HL-60 (cell line): Measurements from ENCODE around the gene NCOR1.

Experiments
- GABPA ChIP-seq: IDR thresholded peaks from 2 replicates; pipeline ENCODE4 v1.6.1; 2012; ENCODE audit warnings: low read depth
- POLR2AphosphoS5 ChIP-seq: IDR thresholded peaks from 2 replicates; pipeline ENCODE4 v1.6.1; 2012; ENCODE audit warnings: low read depth
- SPI1 ChIP-seq: IDR thresholded peaks from 2 replicates; pipeline ENCODE4 v1.6.1; 2012; ENCODE audit warnings: low read depth, mild to moderate bottlenecking, borderline replicate concordance
- TF ChIP-seq, protein P1 (sequence below): IDR thresholded peaks from one replicate; pipeline ENCODE4 v1.5.1; 2011; ENCODE audit warnings: low read length, control low read depth, inconsistent platforms; ENCODE audit not compliant: insufficient read depth
- TF ChIP-seq, protein P2 (sequence below): IDR thresholded peaks from 2 replicates; pipeline ENCODE4 v1.6.1; 2012; ENCODE audit warnings: low read depth; ENCODE audit not compliant: insufficient replicate concordance

DNA sequence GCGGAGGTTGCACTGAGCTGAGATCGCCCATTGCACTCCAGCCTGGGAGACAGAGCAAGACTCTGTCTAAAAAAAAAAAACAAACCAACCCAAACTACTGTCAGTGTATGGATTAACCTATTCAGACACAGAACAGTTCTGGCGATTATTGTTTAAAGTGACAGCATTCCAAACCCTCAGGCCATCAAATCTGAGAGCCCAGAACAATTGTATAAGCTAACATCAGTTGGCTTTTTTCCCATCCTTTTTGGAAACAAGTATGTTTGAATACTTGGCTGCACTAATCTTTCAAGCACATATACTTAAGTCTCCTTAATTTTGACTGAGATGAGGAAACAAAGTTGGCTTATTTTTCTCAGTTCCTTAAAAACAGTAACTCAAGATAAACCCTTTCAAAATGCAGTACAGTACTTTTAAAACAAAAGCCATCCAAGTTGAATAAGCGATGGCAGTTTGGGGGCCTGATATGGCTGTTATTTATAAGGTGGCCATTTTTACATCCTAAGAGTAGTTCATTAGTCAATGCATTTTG is 217.2 kb downstream of the NCOR1 start:
- TF ChIP-seq POLR2AphosphoS5 (no peak), GABPA (no peak), SPI1 (no peak)
- TF ChIP-seq, protein P1, sequence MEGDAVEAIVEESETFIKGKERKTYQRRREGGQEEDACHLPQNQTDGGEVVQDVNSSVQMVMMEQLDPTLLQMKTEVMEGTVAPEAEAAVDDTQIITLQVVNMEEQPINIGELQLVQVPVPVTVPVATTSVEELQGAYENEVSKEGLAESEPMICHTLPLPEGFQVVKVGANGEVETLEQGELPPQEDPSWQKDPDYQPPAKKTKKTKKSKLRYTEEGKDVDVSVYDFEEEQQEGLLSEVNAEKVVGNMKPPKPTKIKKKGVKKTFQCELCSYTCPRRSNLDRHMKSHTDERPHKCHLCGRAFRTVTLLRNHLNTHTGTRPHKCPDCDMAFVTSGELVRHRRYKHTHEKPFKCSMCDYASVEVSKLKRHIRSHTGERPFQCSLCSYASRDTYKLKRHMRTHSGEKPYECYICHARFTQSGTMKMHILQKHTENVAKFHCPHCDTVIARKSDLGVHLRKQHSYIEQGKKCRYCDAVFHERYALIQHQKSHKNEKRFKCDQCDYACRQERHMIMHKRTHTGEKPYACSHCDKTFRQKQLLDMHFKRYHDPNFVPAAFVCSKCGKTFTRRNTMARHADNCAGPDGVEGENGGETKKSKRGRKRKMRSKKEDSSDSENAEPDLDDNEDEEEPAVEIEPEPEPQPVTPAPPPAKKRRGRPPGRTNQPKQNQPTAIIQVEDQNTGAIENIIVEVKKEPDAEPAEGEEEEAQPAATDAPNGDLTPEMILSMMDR: no peak
- TF ChIP-seq, protein P2, sequence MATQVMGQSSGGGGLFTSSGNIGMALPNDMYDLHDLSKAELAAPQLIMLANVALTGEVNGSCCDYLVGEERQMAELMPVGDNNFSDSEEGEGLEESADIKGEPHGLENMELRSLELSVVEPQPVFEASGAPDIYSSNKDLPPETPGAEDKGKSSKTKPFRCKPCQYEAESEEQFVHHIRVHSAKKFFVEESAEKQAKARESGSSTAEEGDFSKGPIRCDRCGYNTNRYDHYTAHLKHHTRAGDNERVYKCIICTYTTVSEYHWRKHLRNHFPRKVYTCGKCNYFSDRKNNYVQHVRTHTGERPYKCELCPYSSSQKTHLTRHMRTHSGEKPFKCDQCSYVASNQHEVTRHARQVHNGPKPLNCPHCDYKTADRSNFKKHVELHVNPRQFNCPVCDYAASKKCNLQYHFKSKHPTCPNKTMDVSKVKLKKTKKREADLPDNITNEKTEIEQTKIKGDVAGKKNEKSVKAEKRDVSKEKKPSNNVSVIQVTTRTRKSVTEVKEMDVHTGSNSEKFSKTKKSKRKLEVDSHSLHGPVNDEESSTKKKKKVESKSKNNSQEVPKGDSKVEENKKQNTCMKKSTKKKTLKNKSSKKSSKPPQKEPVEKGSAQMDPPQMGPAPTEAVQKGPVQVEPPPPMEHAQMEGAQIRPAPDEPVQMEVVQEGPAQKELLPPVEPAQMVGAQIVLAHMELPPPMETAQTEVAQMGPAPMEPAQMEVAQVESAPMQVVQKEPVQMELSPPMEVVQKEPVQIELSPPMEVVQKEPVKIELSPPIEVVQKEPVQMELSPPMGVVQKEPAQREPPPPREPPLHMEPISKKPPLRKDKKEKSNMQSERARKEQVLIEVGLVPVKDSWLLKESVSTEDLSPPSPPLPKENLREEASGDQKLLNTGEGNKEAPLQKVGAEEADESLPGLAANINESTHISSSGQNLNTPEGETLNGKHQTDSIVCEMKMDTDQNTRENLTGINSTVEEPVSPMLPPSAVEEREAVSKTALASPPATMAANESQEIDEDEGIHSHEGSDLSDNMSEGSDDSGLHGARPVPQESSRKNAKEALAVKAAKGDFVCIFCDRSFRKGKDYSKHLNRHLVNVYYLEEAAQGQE: no peak
